ENCODE data around the gene CAMK1D.

Gene CAMK1D

GRCh38 chr10:12376211-12376610 lies 26.9 kb downstream of the CAMK1D start:
- DNase-seq, result no peak

GRCh38 chr10:12377658-12378290 lies 28.4 kb downstream of the CAMK1D start:
- DNase-seq, result no peak

GRCh38 chr10:12380999-12381398 lies 31.7 kb downstream of the CAMK1D start:
- DNase-seq, result no peak

GRCh38 chr10:12381536-12382156 lies 32.3 kb downstream of the CAMK1D start:
- DNase-seq, result no peak

- DNase-seq, result no peak
Measured at GRCh38 chr10:12382157-12382548, 32.8 kb downstream of the CAMK1D start.

GRCh38 chr10:12382956-12383531 lies 33.7 kb downstream of the CAMK1D start:
- no peak for DNase-seq

GRCh38 chr10:12384906-12385305 lies 35.6 kb downstream of the CAMK1D start:
- DNase-seq, result no peak

- DNase-seq, result no peak
Measured at GRCh38 chr10:12387561-12388210, 38.3 kb downstream of the CAMK1D start.

- DNase-seq, result no peak
Measured at GRCh38 chr10:12388671-12389070, 39.3 kb downstream of the CAMK1D start.

GRCh38 chr10:12389154-12389734 lies 39.9 kb downstream of the CAMK1D start:
- DNase-seq, result no peak

GRCh38 chr10:12390733-12391132 lies 41.4 kb downstream of the CAMK1D start:
- no peak for DNase-seq

- DNase-seq, result no peak
Measured at GRCh38 chr10:12391206-12391605, 41.9 kb downstream of the CAMK1D start.

- no peak for DNase-seq
Measured at GRCh38 chr10:12393831-12394230, 44.5 kb downstream of the CAMK1D start.

- DNase-seq, result no peak
Measured at GRCh38 chr10:12394241-12395033, 45.1 kb downstream of the CAMK1D start.

- no peak for DNase-seq
Measured at GRCh38 chr10:12396093-12396492, 46.7 kb downstream of the CAMK1D start.

- DNase-seq, result no peak
Measured at GRCh38 chr10:12396567-12396966, 47.2 kb downstream of the CAMK1D start.

- DNase-seq, result no peak
Measured at GRCh38 chr10:12397147-12397896, 48.0 kb downstream of the CAMK1D start.

GRCh38 chr10:12397941-12398340 lies 48.6 kb downstream of the CAMK1D start:
- DNase-seq, result no peak

GRCh38 chr10:12400266-12400931 lies 51.1 kb downstream of the CAMK1D start:
- no peak for DNase-seq

- DNase-seq, result no peak
Measured at GRCh38 chr10:12401466-12401865, 52.1 kb downstream of the CAMK1D start.

- DNase-seq, result no peak
Measured at GRCh38 chr10:12403119-12403518, 53.8 kb downstream of the CAMK1D start.
